Measurements from ENCODE around the gene VENTX.
A peak's percentile ranks its signal among the peaks of the same experiment; 100 is the strongest.

The VENTX gene

GRCh38 chr10:133271521-133272300 is 34.1 kb downstream of the VENTX start:
- no peak for DNase-seq (ENCODE audit: low read depth)

GRCh38 chr10:133272301-133272963 is 34.8 kb downstream of the VENTX start:
- DNase-seq (ENCODE audit: low read depth), result no peak

- DNase-seq (ENCODE audit: low read depth), result no peak
These were observed 35.3 kb downstream of the VENTX start for GRCh38 chr10:133272964-133273420.

- DNase-seq (ENCODE audit: low read depth), result no peak
These were observed 36.0 kb downstream of the VENTX start for GRCh38 chr10:133273534-133274143.

- peak; percentile 69 for DNase-seq (ENCODE audit: low read depth)
These were observed 37.4 kb downstream of the VENTX start for GRCh38 chr10:133274751-133275683.

GRCh38 chr10:133275684-133276092 is 38.0 kb downstream of the VENTX start:
- peak; percentile 57 for DNase-seq (ENCODE audit: low read depth)

- no peak for DNase-seq (ENCODE audit: low read depth)
These were observed 38.4 kb downstream of the VENTX start for GRCh38 chr10:133276100-133276434.

GRCh38 chr10:133276435-133277201 is 39.0 kb downstream of the VENTX start, which contains the start of gene ADAM8:
Gene ADAM8 (minus strand): TSS chr10:133276868. CDS start chr10:133276817, 51 bp downstream.
- DNase-seq (ENCODE audit: low read depth), result peak; percentile 58

- DNase-seq (ENCODE audit: low read depth), result no peak
These were observed 39.8 kb downstream of the VENTX start for GRCh38 chr10:133277277-133277992.

- peak; percentile 19 for DNase-seq (ENCODE audit: low read depth)
These were observed 40.4 kb downstream of the VENTX start for GRCh38 chr10:133277993-133278576.

GRCh38 chr10:133278577-133279265 is 41.1 kb downstream of the VENTX start:
- peak; percentile 93 for DNase-seq (ENCODE audit: low read depth)

- peak; percentile 11 for DNase-seq (ENCODE audit: low read depth)
These were observed 41.9 kb downstream of the VENTX start for GRCh38 chr10:133279326-133280226.

GRCh38 chr10:133280391-133281059 is 42.9 kb downstream of the VENTX start:
- DNase-seq (ENCODE audit: low read depth), result no peak

- DNase-seq (ENCODE audit: low read depth), result no peak
These were observed 43.4 kb downstream of the VENTX start for GRCh38 chr10:133281084-133281483.

- no peak for DNase-seq (ENCODE audit: low read depth)
These were observed 44.1 kb downstream of the VENTX start for GRCh38 chr10:133281628-133282372.

GRCh38 chr10:133282846-133283390 is 45.3 kb downstream of the VENTX start:
- DNase-seq (ENCODE audit: low read depth), result no peak

- DNase-seq (ENCODE audit: low read depth), result no peak
These were observed 46.3 kb downstream of the VENTX start for GRCh38 chr10:133283931-133284330.
